ENCODE data around the gene SIGLEC10. TPM values are rescaled to one million over a fixed set of nuclear protein-coding genes. Genes with fewer than 3 reads are reported as not detected.
"Not testable (repeated sequence)": the region's sequence is repeated elsewhere in the genome, so short reads cannot be mapped to it uniquely, and the experiment has no call there.

SIGLEC10 gene
- total RNA-seq, 1 experiment from 2014 or later: not detected

DNA sequence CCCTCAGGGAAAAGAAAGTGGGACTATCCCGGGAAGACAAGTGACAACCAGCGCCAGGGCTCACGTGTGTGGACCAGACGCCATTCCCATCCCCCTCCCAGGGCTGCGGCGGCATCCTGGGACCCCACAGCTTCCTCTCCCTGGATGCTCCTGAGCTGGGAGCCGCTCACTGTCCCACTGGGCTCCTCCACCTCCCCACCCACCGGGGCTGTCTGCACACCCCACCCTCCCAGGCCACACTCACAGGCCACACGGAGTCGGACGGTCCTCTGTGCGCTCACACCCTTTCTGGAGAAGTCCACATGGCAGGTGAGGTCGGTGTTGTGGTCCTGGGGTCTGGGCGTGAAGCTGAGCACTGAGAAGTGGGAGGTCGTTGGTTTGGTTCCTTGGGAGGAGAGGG is 1.0 kb downstream of the SIGLEC10 start:
- BruUV-seq (replicated peaks): not testable (repeated sequence)

DNA sequence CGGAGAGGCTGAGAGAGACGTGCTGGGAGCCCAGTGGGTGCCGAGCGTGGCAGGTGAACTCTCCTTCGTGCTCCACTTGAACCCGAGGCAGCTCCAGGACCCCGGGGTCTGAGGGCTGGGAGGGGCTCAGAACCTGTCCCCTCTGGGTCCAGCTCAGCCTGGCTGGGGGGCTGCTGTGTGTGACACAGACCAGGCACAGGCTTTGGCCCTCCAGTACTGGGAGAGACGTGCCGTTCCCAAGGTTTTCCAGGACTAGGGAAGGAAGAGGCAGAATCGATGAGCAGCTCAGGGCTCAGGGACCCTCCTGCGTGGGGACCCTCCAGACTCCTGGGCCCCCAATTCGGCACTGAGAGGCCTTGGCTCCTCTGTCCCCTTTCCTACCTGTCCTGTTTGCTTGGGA is 2.3 kb downstream of the SIGLEC10 start:
- Histone ChIP-seq H3K27ac (ENCODE audit: low read depth, low read length) (no peak overlapping the region), H3K4me3 (replicated peaks in 1 of 2; ENCODE audit: low read depth in 1 of 2, low read length in 2 of 2) (no peak overlapping the region), H3K9ac (ENCODE audit: low read length) (no peak overlapping the region), H3K4me2 (ENCODE audit: low read length) (no peak overlapping the region), H3K79me2 (ENCODE audit: insufficient read depth, low read length) (no peaks in the 10 kb centered on the region), H3K9me3 (ENCODE audit: control insufficient read depth in 1 of 2, insufficient read depth in 1 of 2, low read depth in 1 of 2, low read length in 2 of 2) (no peaks in the 10 kb centered on the region), H2AFZ (ENCODE audit: low read depth, low read length, poor library complexity, severe bottlenecking) (no peak overlapping the region), H3K36me3 (ENCODE audit: control insufficient read depth in 1 of 2, insufficient read depth in 2 of 2, low read length in 2 of 2) (no peaks in the 10 kb centered on the region), H3K4me1 (ENCODE audit: control insufficient read depth in 1 of 2, insufficient read depth in 2 of 2, low read length in 2 of 2) (no peaks in the 10 kb centered on the region; a peak in 1 of 4 replicates), H3K27me3 (ENCODE audit: insufficient read depth, low read length) (no peaks in the 10 kb centered on the region), H3K9me2 (ENCODE audit: insufficient read depth) (no peaks in the 10 kb centered on the region), H4K20me1 (ENCODE audit: insufficient read depth) (no peaks in the 10 kb centered on the region)
- ChIA-PET RAD21 (ENCODE audit: low non-redundant PET in 1 of 2, low total read pairs in 2 of 2, uncharacterized antibody in 2 of 2, unreplicated experiment in 2 of 2) (no interaction called here), POLR2A (no interaction called here), CTCF (no interaction called here)
- ATAC-seq (no peak), DNase-seq (ENCODE audit: low read depth, low spot score) (no peak)
- TF ChIP-seq TCF7L2 (IDR thresholded peaks at IDR 0.05; ENCODE audit: borderline replicate concordance, extremely low read depth, insufficient read depth, insufficient read length): no peak
- intact Hi-C loops (cut with micrococcal nuclease): no loop called here
- BruUV-seq (replicated peaks): no TSS peak

More for the DNA sequence above, 1.0 kb downstream of the SIGLEC10 start:
- POLR2A ChIA-PET; H3K79me2 ChIP-seq (ENCODE audit: insufficient read depth, low read length); H3K4me3 ChIP-seq (replicated peaks in 1 of 2; ENCODE audit: low read depth in 1 of 2, low read length in 2 of 2); H3K27me3 ChIP-seq (ENCODE audit: insufficient read depth, low read length); H4K20me1 ChIP-seq (ENCODE audit: insufficient read depth); H3K9me2 ChIP-seq (ENCODE audit: insufficient read depth); H3K4me2 ChIP-seq (ENCODE audit: low read length); H3K9me3 ChIP-seq (ENCODE audit: control insufficient read depth in 1 of 2, insufficient read depth in 1 of 2, low read depth in 1 of 2, low read length in 2 of 2); H3K9ac ChIP-seq (ENCODE audit: low read length); RAD21 ChIA-PET (ENCODE audit: low non-redundant PET in 1 of 2, low total read pairs in 2 of 2, uncharacterized antibody in 2 of 2, unreplicated experiment in 2 of 2); DNase-seq (ENCODE audit: low read depth, low spot score); ATAC-seq; H2AFZ ChIP-seq (ENCODE audit: low read depth, low read length, poor library complexity, severe bottlenecking); H3K27ac ChIP-seq (ENCODE audit: low read depth, low read length); intact Hi-C loops (cut with micrococcal nuclease); H3K4me1 ChIP-seq (ENCODE audit: control insufficient read depth in 1 of 2, insufficient read depth in 2 of 2, low read length in 2 of 2); H3K36me3 ChIP-seq (ENCODE audit: control insufficient read depth in 1 of 2, insufficient read depth in 2 of 2, low read length in 2 of 2): not testable (repeated sequence)
- CTCF ChIA-PET: interaction anchor here (1.2 kb wide), 1 partner anchor 240 kb away, joined by 4 read pairs; no protein-coding TSS in a partner anchor

Data from HCT116 (cell line).